ENCODE measurements around the gene SLC25A4.

DNA sequence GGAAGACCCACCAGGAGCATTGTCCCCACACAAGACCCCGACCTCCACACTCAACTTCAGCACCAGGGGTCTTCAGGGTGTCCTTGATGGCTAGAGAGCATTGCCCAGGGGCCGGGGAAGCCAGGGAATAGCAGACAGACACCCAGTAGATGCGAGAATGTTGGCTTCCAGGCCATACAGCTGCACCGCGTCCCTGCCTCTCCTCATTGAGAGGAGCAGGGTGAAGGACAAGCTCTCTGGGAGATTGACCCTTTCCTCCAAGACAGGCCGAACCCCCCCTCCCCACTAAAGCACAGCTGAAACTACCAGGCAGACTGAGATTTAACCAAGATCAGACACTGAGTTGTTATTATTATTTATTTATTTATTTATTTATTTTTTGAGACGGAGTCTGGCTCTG lies 42.6 kb upstream of the SLC25A4 start:
- TF ChIP-seq, protein P1, sequence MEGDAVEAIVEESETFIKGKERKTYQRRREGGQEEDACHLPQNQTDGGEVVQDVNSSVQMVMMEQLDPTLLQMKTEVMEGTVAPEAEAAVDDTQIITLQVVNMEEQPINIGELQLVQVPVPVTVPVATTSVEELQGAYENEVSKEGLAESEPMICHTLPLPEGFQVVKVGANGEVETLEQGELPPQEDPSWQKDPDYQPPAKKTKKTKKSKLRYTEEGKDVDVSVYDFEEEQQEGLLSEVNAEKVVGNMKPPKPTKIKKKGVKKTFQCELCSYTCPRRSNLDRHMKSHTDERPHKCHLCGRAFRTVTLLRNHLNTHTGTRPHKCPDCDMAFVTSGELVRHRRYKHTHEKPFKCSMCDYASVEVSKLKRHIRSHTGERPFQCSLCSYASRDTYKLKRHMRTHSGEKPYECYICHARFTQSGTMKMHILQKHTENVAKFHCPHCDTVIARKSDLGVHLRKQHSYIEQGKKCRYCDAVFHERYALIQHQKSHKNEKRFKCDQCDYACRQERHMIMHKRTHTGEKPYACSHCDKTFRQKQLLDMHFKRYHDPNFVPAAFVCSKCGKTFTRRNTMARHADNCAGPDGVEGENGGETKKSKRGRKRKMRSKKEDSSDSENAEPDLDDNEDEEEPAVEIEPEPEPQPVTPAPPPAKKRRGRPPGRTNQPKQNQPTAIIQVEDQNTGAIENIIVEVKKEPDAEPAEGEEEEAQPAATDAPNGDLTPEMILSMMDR (IDR thresholded peaks at IDR 0.05) = no peak
- TF ChIP-seq POLR2A (IDR thresholded peaks at IDR 0.05) = no peak

Data from lower leg skin (tissue), 3 donors.